ENCODE measurements around the gene DCAF8. TPM values are rescaled to one million over a fixed set of nuclear protein-coding genes. Genes with fewer than 3 reads are reported as not detected.

Gene DCAF8
- total RNA-seq, 2 donors from 2014 or later = 72.0 to 86.1 TPM

DNA sequence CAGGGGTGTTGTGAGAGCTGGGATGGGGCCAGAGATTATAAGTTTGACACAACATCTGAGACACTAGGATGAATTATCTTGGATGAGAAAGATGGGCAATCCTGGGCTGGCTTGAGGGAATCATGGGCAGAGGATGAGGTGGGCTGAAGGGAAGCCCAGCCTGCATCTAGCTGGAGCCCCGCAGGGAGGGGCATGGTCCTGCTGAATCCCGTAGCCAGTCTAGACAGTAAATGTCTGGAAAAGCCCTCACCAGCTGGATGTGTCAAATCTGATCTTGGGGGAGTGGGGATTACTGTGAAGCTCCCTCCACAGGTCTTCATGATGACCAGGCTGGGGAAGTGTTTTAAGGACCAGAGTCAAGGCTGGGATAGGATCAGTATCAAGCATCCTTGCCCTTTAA, 75.6 kb downstream of the DCAF8 start:
- Histone ChIP-seq H3K4me3 (no peak overlapping the region), H3K9me3 (no peaks in the 10 kb centered on the region), H3K27me3 (no peaks in the 10 kb centered on the region), H3K27ac (no peak overlapping the region), H3K36me3 (no peaks in the 10 kb centered on the region), H3K4me1 (no peaks in the 10 kb centered on the region), H3K9ac (ENCODE audit: low read depth in 2 of 2, low read length in 2 of 2) (no peak overlapping the region)
- DNase-seq = no peak
- TF ChIP-seq, protein P1, sequence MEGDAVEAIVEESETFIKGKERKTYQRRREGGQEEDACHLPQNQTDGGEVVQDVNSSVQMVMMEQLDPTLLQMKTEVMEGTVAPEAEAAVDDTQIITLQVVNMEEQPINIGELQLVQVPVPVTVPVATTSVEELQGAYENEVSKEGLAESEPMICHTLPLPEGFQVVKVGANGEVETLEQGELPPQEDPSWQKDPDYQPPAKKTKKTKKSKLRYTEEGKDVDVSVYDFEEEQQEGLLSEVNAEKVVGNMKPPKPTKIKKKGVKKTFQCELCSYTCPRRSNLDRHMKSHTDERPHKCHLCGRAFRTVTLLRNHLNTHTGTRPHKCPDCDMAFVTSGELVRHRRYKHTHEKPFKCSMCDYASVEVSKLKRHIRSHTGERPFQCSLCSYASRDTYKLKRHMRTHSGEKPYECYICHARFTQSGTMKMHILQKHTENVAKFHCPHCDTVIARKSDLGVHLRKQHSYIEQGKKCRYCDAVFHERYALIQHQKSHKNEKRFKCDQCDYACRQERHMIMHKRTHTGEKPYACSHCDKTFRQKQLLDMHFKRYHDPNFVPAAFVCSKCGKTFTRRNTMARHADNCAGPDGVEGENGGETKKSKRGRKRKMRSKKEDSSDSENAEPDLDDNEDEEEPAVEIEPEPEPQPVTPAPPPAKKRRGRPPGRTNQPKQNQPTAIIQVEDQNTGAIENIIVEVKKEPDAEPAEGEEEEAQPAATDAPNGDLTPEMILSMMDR (IDR thresholded peaks at IDR 0.05) = no peak
- intact Hi-C loops (cut with DNase I) = no loop called here

DNA sequence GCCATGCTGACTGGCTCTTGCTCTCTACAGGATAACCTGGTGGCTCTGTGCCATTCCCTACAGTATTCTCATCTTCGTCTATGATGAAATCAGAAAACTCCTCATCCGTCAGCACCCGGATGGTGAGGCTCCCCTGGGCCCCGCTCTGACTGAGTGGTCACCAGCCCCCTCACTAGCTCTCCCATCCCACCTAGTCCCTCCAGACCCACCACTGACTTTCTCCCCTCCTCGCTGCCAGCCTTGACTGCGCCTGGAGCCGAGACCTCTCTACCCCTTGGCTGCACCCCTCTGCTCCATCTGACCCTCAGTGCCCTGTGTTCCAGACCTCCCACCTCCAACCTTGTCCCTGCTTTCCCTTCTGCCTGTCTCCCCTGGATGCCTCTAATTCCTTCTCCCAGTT, 76.1 kb downstream of the DCAF8 start:
- TF ChIP-seq, protein P1 (IDR thresholded peaks at IDR 0.05) = no peak
- intact Hi-C loops (cut with DNase I) = no loop called here
- no peaks in the 10 kb centered on the region for H3K4me1 ChIP-seq
- no peaks in the 10 kb centered on the region for H3K36me3 ChIP-seq
- H3K27me3 ChIP-seq = no peaks in the 10 kb centered on the region
- H3K9me3 ChIP-seq = no peaks in the 10 kb centered on the region
- no peak overlapping the region for H3K9ac ChIP-seq (ENCODE audit: low read depth in 2 of 2, low read length in 2 of 2)
- H3K4me3 ChIP-seq = no peak overlapping the region
- DNase-seq = no peak
- H3K27ac ChIP-seq = no peak overlapping the region

DNA sequence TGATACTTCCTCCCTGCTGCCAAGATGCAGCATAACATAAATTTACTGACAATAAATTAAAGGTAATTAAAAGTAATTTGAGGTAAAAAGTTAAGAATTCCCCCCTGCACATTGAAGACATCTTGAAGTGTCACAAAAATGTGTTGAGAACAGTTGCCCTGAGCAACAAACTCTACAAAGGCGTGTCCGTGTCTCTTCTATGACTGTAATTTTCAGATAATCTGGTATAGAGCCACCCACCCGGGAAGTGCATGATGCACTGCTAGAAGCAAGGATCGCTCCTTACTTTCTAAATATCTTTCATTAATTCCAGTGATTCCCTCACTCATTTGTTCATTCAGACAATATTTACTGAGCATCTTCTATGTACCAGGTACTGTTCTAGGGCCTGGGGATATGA, 83.0 kb downstream of the DCAF8 start:
- H3K27ac ChIP-seq = no peak overlapping the region
- no peaks in the 10 kb centered on the region for H3K4me1 ChIP-seq
- H3K9ac ChIP-seq (ENCODE audit: low read depth in 2 of 2, low read length in 2 of 2) = no peak overlapping the region
- no peak overlapping the region for H3K4me3 ChIP-seq
- H3K9me3 ChIP-seq = no peaks in the 10 kb centered on the region
- TF ChIP-seq, protein P1 (IDR thresholded peaks at IDR 0.05) = no peak
- no peaks in the 10 kb centered on the region for H3K27me3 ChIP-seq
- intact Hi-C loops (cut with DNase I) = no loop called here
- H3K36me3 ChIP-seq = no peaks in the 10 kb centered on the region
- DNase-seq = no peak

DNA sequence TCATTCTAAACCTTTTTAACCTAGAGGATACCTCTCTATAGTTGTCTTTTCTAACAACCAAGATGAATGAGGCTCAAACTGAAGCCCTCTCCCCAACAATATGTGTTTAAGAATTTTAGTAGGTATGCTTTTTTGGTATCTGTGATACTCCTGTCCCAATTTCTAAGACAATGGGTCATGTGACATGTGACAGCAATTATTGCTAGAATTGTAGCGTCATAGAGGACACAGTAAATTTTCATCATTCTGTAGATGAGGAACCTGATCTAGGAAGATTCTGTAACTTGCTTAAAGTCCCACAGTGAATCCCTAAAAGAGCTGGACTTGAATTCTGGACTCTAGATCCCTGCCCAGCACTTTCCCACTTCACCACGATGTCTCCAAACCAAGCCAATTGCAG, 83.6 kb downstream of the DCAF8 start:
- no peaks in the 10 kb centered on the region for H3K9me3 ChIP-seq
- H3K9ac ChIP-seq (ENCODE audit: low read depth in 2 of 2, low read length in 2 of 2) = no peak overlapping the region
- no peaks in the 10 kb centered on the region for H3K36me3 ChIP-seq
- no peak for DNase-seq
- H3K4me3 ChIP-seq = no peak overlapping the region
- H3K27ac ChIP-seq = no peak overlapping the region
- no peaks in the 10 kb centered on the region for H3K4me1 ChIP-seq
- TF ChIP-seq, protein P1 (IDR thresholded peaks at IDR 0.05) = no peak
- intact Hi-C loops (cut with DNase I) = no loop called here
- no peaks in the 10 kb centered on the region for H3K27me3 ChIP-seq

DNA sequence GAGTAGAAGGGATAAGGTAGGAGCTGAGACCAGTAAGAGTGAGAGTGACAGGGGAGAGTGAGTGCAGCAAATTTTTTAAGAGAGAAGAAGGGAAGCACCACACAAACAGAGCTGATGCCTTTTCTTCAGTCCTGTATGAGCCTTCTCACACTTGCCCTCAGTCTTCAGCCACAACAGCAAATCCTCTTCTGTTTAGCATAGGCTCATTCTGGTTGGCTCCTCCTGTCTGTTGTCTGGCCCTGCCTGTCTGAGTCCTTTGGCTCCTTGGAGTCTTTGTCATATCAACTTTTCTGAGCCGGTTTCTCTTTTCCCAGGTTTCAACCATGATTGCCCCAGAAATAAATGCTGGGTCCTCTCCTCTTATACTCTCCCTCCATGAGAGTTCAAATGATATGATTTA, 84.7 kb downstream of the DCAF8 start:
- Histone ChIP-seq H3K4me1 (no peaks in the 10 kb centered on the region), H3K27me3 (no peaks in the 10 kb centered on the region), H3K9me3 (no peaks in the 10 kb centered on the region), H3K27ac (no peak overlapping the region), H3K36me3 (no peaks in the 10 kb centered on the region), H3K4me3 (no peak overlapping the region), H3K9ac (ENCODE audit: low read depth in 2 of 2, low read length in 2 of 2) (no peak overlapping the region)
- intact Hi-C loops (cut with DNase I) = no loop called here
- no peak for DNase-seq
- TF ChIP-seq, protein P1 (IDR thresholded peaks at IDR 0.05) = no peak

DNA sequence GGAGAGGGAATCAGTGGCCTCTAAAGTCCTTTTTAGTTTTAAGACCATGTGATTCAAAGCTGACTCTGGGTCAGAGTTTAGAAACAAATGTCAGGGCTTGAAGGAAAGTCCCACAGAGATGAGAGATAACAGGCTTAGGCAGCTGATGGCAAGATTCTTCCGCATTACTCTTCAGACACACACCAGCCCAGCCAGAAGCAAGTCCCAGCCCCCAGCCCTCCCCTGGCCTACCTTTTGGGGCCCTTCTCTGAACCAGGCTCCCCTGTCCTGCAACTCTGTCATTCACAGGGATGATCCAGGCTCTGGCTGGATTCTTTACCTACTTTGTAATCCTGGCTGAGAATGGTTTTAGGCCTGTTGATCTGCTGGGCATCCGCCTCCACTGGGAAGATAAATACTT, 85.1 kb downstream of the DCAF8 start:
- no peak overlapping the region for H3K27ac ChIP-seq
- H3K9ac ChIP-seq (ENCODE audit: low read depth in 2 of 2, low read length in 2 of 2) = no peak overlapping the region
- no peak for DNase-seq
- H3K4me3 ChIP-seq = no peak overlapping the region
- intact Hi-C loops (cut with DNase I) = no loop called here
- H3K4me1 ChIP-seq = no peaks in the 10 kb centered on the region
- H3K27me3 ChIP-seq = no peaks in the 10 kb centered on the region
- no peaks in the 10 kb centered on the region for H3K9me3 ChIP-seq
- TF ChIP-seq, protein P1 (IDR thresholded peaks at IDR 0.05) = no peak
- H3K36me3 ChIP-seq = no peaks in the 10 kb centered on the region
